Spleen (tissue), 7 donors: ENCODE results near the gene LOXL3.

Experiments
- POLR2A ChIP-seq, 3 donors: fragments of 450-650 bp; IDR thresholded peaks; one replicate each; pipeline ENCODE4 v1.5.1; 2017; ENCODE audit warnings: antibody characterized with exemption in 3 of 3, mild to moderate bottlenecking in 1 of 3
- TF ChIP-seq, protein P1 (sequence below), 11 experiments: fragments of 200-600 bp in 7 of 11; fragments of 450-650 bp in 4 of 11; sonication (generic) in 4 of 11; IDR thresholded peaks in 8 of 11; conservative IDR thresholded peaks in 3 of 11; 1 replicate in 7 of 11; 2 replicates in 4 of 11; pipeline versions ENCODE4 v1.4.0 to v1.8.0; 2016 to 2021; ENCODE audit warnings: antibody characterized with exemption in 11 of 11, inconsistent platforms in 4 of 11, mild to moderate bottlenecking in 1 of 11
- donor health status: DM: no; HTN: no; CAD: no; lungs with moderate emphysema.
- donor health status: DM: no; HTN: no; CAD: no.
- donor health status: DM: no; HTN: no; CAD: no.

DNA sequence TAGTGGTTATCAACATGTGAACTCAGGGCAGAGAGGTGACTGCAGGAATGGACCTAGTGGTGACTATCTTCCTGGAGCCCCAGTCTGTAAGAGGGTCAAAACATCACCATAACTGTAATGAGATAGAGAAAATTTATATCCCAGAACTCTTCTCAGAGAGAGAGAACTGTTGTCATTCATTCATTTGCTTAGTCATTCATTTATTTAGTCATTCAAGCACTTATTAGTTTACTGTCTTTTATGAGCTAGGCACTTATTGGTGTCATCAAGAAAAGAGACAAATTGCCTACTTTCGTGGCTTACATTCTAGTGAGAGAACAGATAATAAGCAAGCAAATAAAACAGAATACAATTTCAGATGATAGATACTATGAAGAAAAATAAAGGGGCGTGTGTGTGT is 34.9 kb upstream of the LOXL3 start:
- TF ChIP-seq, protein P1, sequence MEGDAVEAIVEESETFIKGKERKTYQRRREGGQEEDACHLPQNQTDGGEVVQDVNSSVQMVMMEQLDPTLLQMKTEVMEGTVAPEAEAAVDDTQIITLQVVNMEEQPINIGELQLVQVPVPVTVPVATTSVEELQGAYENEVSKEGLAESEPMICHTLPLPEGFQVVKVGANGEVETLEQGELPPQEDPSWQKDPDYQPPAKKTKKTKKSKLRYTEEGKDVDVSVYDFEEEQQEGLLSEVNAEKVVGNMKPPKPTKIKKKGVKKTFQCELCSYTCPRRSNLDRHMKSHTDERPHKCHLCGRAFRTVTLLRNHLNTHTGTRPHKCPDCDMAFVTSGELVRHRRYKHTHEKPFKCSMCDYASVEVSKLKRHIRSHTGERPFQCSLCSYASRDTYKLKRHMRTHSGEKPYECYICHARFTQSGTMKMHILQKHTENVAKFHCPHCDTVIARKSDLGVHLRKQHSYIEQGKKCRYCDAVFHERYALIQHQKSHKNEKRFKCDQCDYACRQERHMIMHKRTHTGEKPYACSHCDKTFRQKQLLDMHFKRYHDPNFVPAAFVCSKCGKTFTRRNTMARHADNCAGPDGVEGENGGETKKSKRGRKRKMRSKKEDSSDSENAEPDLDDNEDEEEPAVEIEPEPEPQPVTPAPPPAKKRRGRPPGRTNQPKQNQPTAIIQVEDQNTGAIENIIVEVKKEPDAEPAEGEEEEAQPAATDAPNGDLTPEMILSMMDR (IDR thresholded peaks at IDR 0.05 in 8 of 11, conservative IDR thresholded peaks at IDR 0.05 in 3 of 11) = no peak
- no peak for TF ChIP-seq POLR2A (IDR thresholded peaks at IDR 0.05)
